ENCODE data around the gene IMMP2L.

DNA sequence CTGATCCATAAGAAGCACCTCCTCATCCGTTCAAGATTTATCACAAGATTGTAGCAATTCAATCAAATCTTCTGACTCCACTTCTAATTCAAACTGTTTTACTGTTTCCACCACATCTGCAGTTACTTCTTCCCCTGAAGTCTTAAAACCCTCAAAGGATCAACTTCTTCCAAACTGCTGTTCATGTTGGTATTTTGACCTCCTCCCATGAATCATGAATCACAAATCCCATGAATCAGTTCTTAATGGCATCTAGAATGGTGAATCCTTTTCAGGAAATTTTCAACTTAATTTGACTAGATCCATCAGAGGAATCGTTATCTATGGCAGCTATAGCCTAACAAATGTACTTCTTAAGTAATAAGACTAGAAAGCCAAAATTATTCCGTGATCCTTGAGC lies 122.3 kb downstream of the IMMP2L start:
- TF ChIP-seq CTCF (IDR thresholded peaks at IDR 0.05) (no peak), EZH2 (IDR thresholded peaks at IDR 0.05) (no peak), EZH2phosphoT487 (IDR thresholded peaks at IDR 0.05) (no peak)
